Measurements from ENCODE around the gene OR1F1. TPM values are rescaled to one million over a fixed set of nuclear protein-coding genes. Genes with fewer than 3 reads are reported as not detected.
"Not testable (repeated sequence)": the region's sequence is repeated elsewhere in the genome, so short reads cannot be mapped to it uniquely, and the experiment has no call there.

Gene OR1F1
- total and polyA plus RNA-seq, 2 of the 8 experiments (the other 6 are each of a cell fraction or from before 2014, with no cell fraction given): 0.52 to 1.2 TPM

- peaks cover 28 to 40% of the 10 kb centered on the region in 2 experiments for H3K9me3 ChIP-seq (ENCODE audit: insufficient read depth in 2 of 2, low read depth in 1 of 2, low read length in 1 of 2)
- H3K4me1 ChIP-seq (replicated peaks in 1 of 4; ENCODE audit: control insufficient read depth in 3 of 4, insufficient read depth in 4 of 4, low read length in 3 of 4); H4K20me1 ChIP-seq (replicated peaks in 1 of 2; ENCODE audit: control insufficient read depth in 1 of 2, insufficient read depth in 2 of 2, low read length in 2 of 2); H2AFZ ChIP-seq (ENCODE audit: low read length); H3K27ac ChIP-seq (ENCODE audit: low read depth, low read length); H3K18ac ChIP-seq (ENCODE audit: extremely low read depth, low read length); DNase-seq (ENCODE audit: low read depth in 1 of 2, low spot score in 2 of 2); FAIRE-seq; H4K5ac ChIP-seq (ENCODE audit: insufficient read length, low read depth, low read length); H3K36me3 ChIP-seq (ENCODE audit: control insufficient read depth in 2 of 4, insufficient read depth in 4 of 4, low read length in 3 of 4); H3K4me3 ChIP-seq (ENCODE audit: extremely low read depth in 1 of 4, insufficient read depth in 2 of 4, low read depth in 3 of 4, low read length in 4 of 4); H3K4ac ChIP-seq (replicated peaks; ENCODE audit: insufficient read length, low read depth, low read length); H3K9ac ChIP-seq (replicated peaks in 1 of 4; ENCODE audit: extremely low read depth in 1 of 4, low read depth in 3 of 4, low read length in 3 of 4); H2BK20ac ChIP-seq (ENCODE audit: low read length); H3K79me1 ChIP-seq (ENCODE audit: low read depth, low read length); H4K8ac ChIP-seq (ENCODE audit: extremely low read depth, insufficient read depth, low read length); CTCF ChIA-PET (ENCODE audit: partially characterized antibody); H3K14ac ChIP-seq (ENCODE audit: insufficient read length); H3K27me3 ChIP-seq (replicated peaks in 1 of 4; ENCODE audit: control insufficient read depth in 3 of 4, extremely low read depth in 1 of 4, insufficient read depth in 3 of 4, low read length in 3 of 4); H3K79me2 ChIP-seq (ENCODE audit: control insufficient read depth in 1 of 2, insufficient read depth in 2 of 2, low read length in 2 of 2); H3K23me2 ChIP-seq (ENCODE audit: low read depth, low read length); H3K4me2 ChIP-seq (ENCODE audit: insufficient read depth in 1 of 2, low read depth in 2 of 2, low read length in 2 of 2); H2BK15ac ChIP-seq (ENCODE audit: low read length); POLR2A ChIA-PET (ENCODE audit: partially characterized antibody); H2BK5ac ChIP-seq (ENCODE audit: low read depth, low read length); H2BK120ac ChIP-seq (replicated peaks; ENCODE audit: low read depth, low read length); H2BK12ac ChIP-seq (ENCODE audit: low read depth, low read length); H2AK5ac ChIP-seq (ENCODE audit: low read depth, low read length); H4K91ac ChIP-seq (replicated peaks; ENCODE audit: insufficient read length, low read length); H3K23ac ChIP-seq (ENCODE audit: insufficient read length); H3K56ac ChIP-seq (replicated peaks; ENCODE audit: insufficient read length, low read depth, low read length): not testable (repeated sequence)
- TF ChIP-seq EP300 (IDR thresholded peaks at IDR 0.05; ENCODE audit: borderline replicate concordance in 1 of 2, low read depth in 2 of 2, low read length in 2 of 2): peak in 1 of 2 experiments; percentile 72; a peak in 1 of 3 replicates
- WGBS, 2 experiments (ENCODE audit: extremely low coverage in 1 of 2, insufficient coverage in 1 of 2, insufficient read length in 1 of 2, insufficient replicate concordance in 2 of 2, low coverage in 1 of 2, low lambda C conversion rate in 2 of 2, missing lambda C conversion rate in 1 of 2): 69% methylated on average over 3 of the region's 3 CpGs; no CpG with 5 or more reads in 1 of the 2 experiments
These were observed 17.9 kb downstream of the OR1F1 start for GRCh38 chr16:3205939-3206338.
